OCI-LY7 (cell line): ENCODE data around the gene MAP2K5. TPM values are rescaled to one million over a fixed set of nuclear protein-coding genes. Genes with fewer than 3 reads are reported as not detected.

Experiments used
- BruUV-seq: library from RNA; stranded (reverse); fragments of 400-500 nt; replicated peaks from 2 replicates; lab custom pipeline; 2021; lab: Mats Ljungman, UMichigan
- CTCF ChIA-PET: fragments of 300-600 bp; sonication (Branson Sonifier 250); formaldehyde crosslinking; loops from one replicate; lab custom pipeline; 2022; ENCODE audit warnings: antibody characterized with exemption; ENCODE audit not compliant: unreplicated experiment; lab: Charles Lee
- POLR2A ChIA-PET: fragments of 300-600 bp; sonication (Branson Sonifier 250); formaldehyde crosslinking; loops from one replicate; lab custom pipeline; 2022; ENCODE audit warnings: antibody characterized with exemption; lab: Charles Lee
- DNase-seq: peaks from one replicate; pipeline ENCODE4 v3.0.0-alpha.2; 2015; ENCODE audit warnings: low spot score
- H2AFZ ChIP-seq: fragments of 200-600 bp; sonication (generic), shearing (Covaris generic); 2 replicates; pipeline ENCODE4 v1.6.1; 2014; ENCODE audit warnings: mild to moderate bottlenecking, antibody characterized with exemption, low read length, moderate library complexity
- H3K27ac ChIP-seq: fragments of 200-600 bp; sonication (generic); 2 replicates; pipeline ENCODE4 v1.5.1; 2014; ENCODE audit warnings: mixed run types, low read depth, mild to moderate bottlenecking, moderate library complexity, low read length, inconsistent platforms; ENCODE audit not compliant: poor library complexity, severe bottlenecking
- H3K36me3 ChIP-seq: fragments of 200-600 bp; sonication (generic); 2 replicates; pipeline ENCODE4 v1.6.1; 2014; ENCODE audit warnings: mild to moderate bottlenecking, antibody characterized with exemption, low read length, moderate library complexity, mixed read lengths; ENCODE audit not compliant: insufficient read depth
- H3K4me1 ChIP-seq: fragments of 200-600 bp; sonication (generic); 2 replicates; pipeline ENCODE4 v1.5.1; 2014; ENCODE audit warnings: mild to moderate bottlenecking, low read length; ENCODE audit not compliant: insufficient read depth, poor library complexity, severe bottlenecking
- H3K4me2 ChIP-seq: fragments of 200-600 bp; sonication (generic); 2 replicates; pipeline ENCODE4 v1.6.1; 2014; ENCODE audit warnings: mild to moderate bottlenecking, low read length
- H3K4me3 ChIP-seq: fragments of 200-600 bp; sonication (generic); 2 replicates; pipeline ENCODE4 v1.5.1; 2014; ENCODE audit warnings: mild to moderate bottlenecking, low read depth, low read length; ENCODE audit not compliant: poor library complexity, severe bottlenecking
- H3K79me2 ChIP-seq: fragments of 200-600 bp; sonication (generic); 2 replicates; pipeline ENCODE4 v1.6.1; 2016; ENCODE audit warnings: low read depth, mild to moderate bottlenecking, low read length, moderate library complexity, mixed read lengths; ENCODE audit not compliant: insufficient read depth
- H3K9me2 ChIP-seq: fragments of 200-600 bp; sonication (generic); 2 replicates; pipeline ENCODE4 v1.6.1; 2016; ENCODE audit warnings: mild to moderate bottlenecking, low read length, mixed read lengths; ENCODE audit not compliant: insufficient read depth
- H3K9me3 ChIP-seq: fragments of 200-600 bp; sonication (generic); 2 replicates; pipeline ENCODE4 v1.6.1; 2014; ENCODE audit warnings: mild to moderate bottlenecking, mixed run types, low read length, mixed read lengths
- H4K20me1 ChIP-seq: fragments of 200-600 bp; sonication (generic); 2 replicates; pipeline ENCODE4 v1.6.1; 2014; ENCODE audit warnings: mild to moderate bottlenecking, antibody characterized with exemption, low read length, moderate library complexity, mixed read lengths; ENCODE audit not compliant: insufficient read depth
- EZH2phosphoT487 ChIP-seq: fragments of 200-600 bp; sonication (generic); IDR thresholded peaks from 2 replicates; pipeline ENCODE4 v1.6.1; 2018; ENCODE audit warnings: low read depth, borderline replicate concordance, mild to moderate bottlenecking, mixed run types, antibody characterized with exemption, low read length, moderate library complexity, mixed read lengths
- intact Hi-C: fragments of 100-400 bp; cut with micrococcal nuclease; formaldehyde crosslinking; loops from one replicate; pipeline ENCODE4 v1.10.0; 2022; ENCODE audit not compliant: unreplicated experiment
- total RNA-seq, 2 experiments: library from RNA; depleted of rRNA in 1 of 2; stranded (reverse); fragments of >200 nt in 1 of 2; shearing (Covaris generic) in 1 of 2; gene quantifications; 2 replicates each; pipeline ENCODE4 v1.2.3, GENCODE V29; 2014 to 2022
- TF ChIP-seq, protein P1 (sequence below): fragments of 200-600 bp; sonication (generic); conservative IDR thresholded peaks from 2 replicates; pipeline ENCODE4 v1.5.1; 2014; ENCODE audit warnings: mild to moderate bottlenecking, antibody characterized with exemption, low read length, moderate library complexity, mixed read lengths

MAP2K5 gene
- total RNA-seq, 2 experiments from 2014 or later = 10.2 to 35.0 TPM

- Histone ChIP-seq H2AFZ (no peak overlapping the region), H3K9me3 (no peaks in the 10 kb centered on the region), H3K79me2 (no peaks in the 10 kb centered on the region), H3K4me3 (no peak overlapping the region), H3K4me2 (no peak overlapping the region), H3K27ac (no peak overlapping the region), H3K9me2 (no peaks in the 10 kb centered on the region), H3K36me3 (no peaks in the 10 kb centered on the region), H4K20me1 (no peaks in the 10 kb centered on the region), H3K4me1 (no peaks in the 10 kb centered on the region)
- ChIA-PET POLR2A (interaction anchor here (0.6 to 1.1 kb wide), 3 partner anchors 10 to 94 kb away, joined by 3 to 7 read pairs (median 6); no protein-coding TSS in a partner anchor), CTCF (no interaction called here)
- intact Hi-C loops = no loop called here
- TF ChIP-seq, protein P1, sequence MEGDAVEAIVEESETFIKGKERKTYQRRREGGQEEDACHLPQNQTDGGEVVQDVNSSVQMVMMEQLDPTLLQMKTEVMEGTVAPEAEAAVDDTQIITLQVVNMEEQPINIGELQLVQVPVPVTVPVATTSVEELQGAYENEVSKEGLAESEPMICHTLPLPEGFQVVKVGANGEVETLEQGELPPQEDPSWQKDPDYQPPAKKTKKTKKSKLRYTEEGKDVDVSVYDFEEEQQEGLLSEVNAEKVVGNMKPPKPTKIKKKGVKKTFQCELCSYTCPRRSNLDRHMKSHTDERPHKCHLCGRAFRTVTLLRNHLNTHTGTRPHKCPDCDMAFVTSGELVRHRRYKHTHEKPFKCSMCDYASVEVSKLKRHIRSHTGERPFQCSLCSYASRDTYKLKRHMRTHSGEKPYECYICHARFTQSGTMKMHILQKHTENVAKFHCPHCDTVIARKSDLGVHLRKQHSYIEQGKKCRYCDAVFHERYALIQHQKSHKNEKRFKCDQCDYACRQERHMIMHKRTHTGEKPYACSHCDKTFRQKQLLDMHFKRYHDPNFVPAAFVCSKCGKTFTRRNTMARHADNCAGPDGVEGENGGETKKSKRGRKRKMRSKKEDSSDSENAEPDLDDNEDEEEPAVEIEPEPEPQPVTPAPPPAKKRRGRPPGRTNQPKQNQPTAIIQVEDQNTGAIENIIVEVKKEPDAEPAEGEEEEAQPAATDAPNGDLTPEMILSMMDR = no peak
- no peak for TF ChIP-seq EZH2phosphoT487
- BruUV-seq = no TSS peak
- DNase-seq = no peak
Observed at GRCh38 chr15:67741308-67741707, 198.8 kb downstream of the MAP2K5 start.

GRCh38 chr15:67743558-67743957, 201.1 kb downstream of the MAP2K5 start:
- no peaks in the 10 kb centered on the region for H3K36me3 ChIP-seq
- H3K4me2 ChIP-seq = no peak overlapping the region
- H2AFZ ChIP-seq = no peak overlapping the region
- H4K20me1 ChIP-seq = no peaks in the 10 kb centered on the region
- H3K9me2 ChIP-seq = no peaks in the 10 kb centered on the region
- CTCF ChIA-PET = no interaction called here
- no peaks in the 10 kb centered on the region for H3K4me1 ChIP-seq
- no peak overlapping the region for H3K4me3 ChIP-seq
- no peak overlapping the region for H3K27ac ChIP-seq
- BruUV-seq = no TSS peak
- no peak for TF ChIP-seq EZH2phosphoT487
- TF ChIP-seq, protein P1 = no peak
- DNase-seq = no peak
- intact Hi-C loops = no loop called here
- no peaks in the 10 kb centered on the region for H3K79me2 ChIP-seq
- no peaks in the 10 kb centered on the region for H3K9me3 ChIP-seq
- POLR2A ChIA-PET = interaction anchor here (1.0 to 1.2 kb wide), 3 partner anchors 13 to 38 kb away, joined by 3 to 6 read pairs (median 6); no protein-coding TSS in a partner anchor

DNA sequence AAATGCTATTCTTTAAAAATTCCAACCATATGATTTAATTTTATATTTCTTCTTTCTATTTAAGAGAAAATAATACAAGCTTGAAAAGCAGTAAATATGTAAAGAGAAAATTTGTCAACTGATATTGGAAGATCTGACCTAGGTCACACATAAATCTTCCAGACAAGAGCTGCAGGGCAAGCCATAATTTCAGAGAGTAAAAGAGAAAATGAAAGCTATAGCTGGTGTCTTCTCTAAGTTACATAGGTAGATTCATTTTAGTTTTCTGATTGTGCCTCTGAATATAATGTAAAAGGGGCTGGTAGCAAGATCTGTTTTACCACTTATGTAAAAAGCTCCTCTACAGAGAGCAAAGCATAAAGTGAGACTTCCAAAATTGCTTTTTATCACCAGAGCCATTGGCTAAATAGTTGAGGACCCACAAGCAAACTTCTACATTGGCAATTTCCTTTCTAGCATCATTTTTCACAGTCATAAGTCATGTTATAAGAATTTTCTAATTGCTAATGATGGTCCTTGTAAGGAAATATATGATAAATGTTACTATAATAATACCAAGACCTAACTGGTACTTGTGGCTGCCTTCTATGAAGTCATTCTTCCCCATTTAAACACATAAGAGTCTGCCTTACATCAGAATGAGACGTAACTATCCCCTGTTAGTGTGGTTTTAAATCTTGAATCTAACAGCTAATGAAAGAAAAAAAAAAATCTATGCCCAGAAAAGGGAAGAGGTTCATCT, 202.0 kb downstream of the MAP2K5 start:
- Histone ChIP-seq H2AFZ (no peak overlapping the region), H3K27ac (no peak overlapping the region), H3K9me2 (no peaks in the 10 kb centered on the region), H3K79me2 (no peaks in the 10 kb centered on the region), H4K20me1 (no peaks in the 10 kb centered on the region), H3K36me3 (no peaks in the 10 kb centered on the region), H3K4me2 (no peak overlapping the region), H3K9me3 (no peaks in the 10 kb centered on the region), H3K4me3 (no peak overlapping the region), H3K4me1 (no peaks in the 10 kb centered on the region)
- BruUV-seq = no TSS peak
- POLR2A ChIA-PET = interaction anchor here (0.6 to 1.2 kb wide), 9 partner anchors 11 to 288 kb away, joined by 3 to 6 read pairs (median 3); no protein-coding TSS in a partner anchor
- CTCF ChIA-PET = no interaction called here
- no peak for TF ChIP-seq EZH2phosphoT487
- TF ChIP-seq, protein P1 = no peak
- DNase-seq = no peak
- intact Hi-C loops = no loop called here
